Skin epidermis (tissue), 12 donors: ENCODE results near the gene SRSF5.
"Not testable (repeated sequence)": the region's sequence is repeated elsewhere in the genome, so short reads cannot be mapped to it uniquely, and the experiment has no call there.

Source experiments
- H3K27ac ChIP-seq, 21 experiments: fragments of 200-600 bp; sonication (generic) in 11 of 21; one replicate each; pipeline ENCODE4 v1.5.0; 2020; ENCODE audit warnings: mild to moderate bottlenecking in 3 of 21, inconsistent platforms in 2 of 21, moderate library complexity in 2 of 21
- H3K4me3 ChIP-seq, 7 experiments: fragments of 200-600 bp; sonication (generic) in 2 of 7; one replicate each; pipeline ENCODE4 v1.5.0; 2020; ENCODE audit warnings: inconsistent platforms in 2 of 7, mild to moderate bottlenecking in 2 of 7, moderate library complexity in 1 of 7

The SRSF5 gene

GRCh38 chr14:69798339-69798735 lies 31.4 kb downstream of the SRSF5 start:
- Histone ChIP-seq H3K27ac (no peak overlapping the region), H3K4me3 (no peak overlapping the region)

DNA sequence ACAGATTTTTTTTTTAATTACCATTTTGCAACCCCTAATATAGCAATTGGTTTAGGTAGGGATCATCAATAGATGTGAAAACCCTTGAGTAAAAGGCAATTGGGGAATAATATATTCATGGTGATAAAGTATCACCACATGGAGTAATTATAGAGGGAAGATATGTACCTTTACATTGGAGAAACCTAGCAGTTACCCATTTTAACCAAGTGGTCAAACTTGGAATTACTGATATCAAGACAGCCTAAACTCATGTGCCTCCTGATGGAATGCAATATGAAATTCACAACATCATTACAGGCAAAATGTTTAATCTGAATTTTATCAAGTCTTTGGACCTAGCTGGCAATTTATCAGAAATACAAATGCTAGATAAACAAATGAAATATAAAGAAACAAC lies 36.8 kb downstream of the SRSF5 start:
- Histone ChIP-seq H3K4me3 (no peak overlapping the region), H3K27ac (no peak overlapping the region)

- Histone ChIP-seq H3K27ac (no peak overlapping the region), H3K4me3 (no peak overlapping the region)
These were observed 38.0 kb downstream of the SRSF5 start for GRCh38 chr14:69804902-69805301.

- H3K4me3 ChIP-seq = no peak overlapping the region
- no peak overlapping the region for H3K27ac ChIP-seq
These were observed 40.2 kb downstream of the SRSF5 start for GRCh38 chr14:69807192-69807591.

GRCh38 chr14:69808919-69809808 lies 42.2 kb downstream of the SRSF5 start:
- no peak overlapping the region for H3K4me3 ChIP-seq

GRCh38 chr14:69811227-69811867 lies 44.4 kb downstream of the SRSF5 start:
- H3K27ac ChIP-seq = no peak overlapping the region
- H3K4me3 ChIP-seq = no peak overlapping the region

More at GRCh38 chr14:69808919-69809808, 42.2 kb downstream of the SRSF5 start:
- H3K27ac ChIP-seq = no peak overlapping the region

DNA sequence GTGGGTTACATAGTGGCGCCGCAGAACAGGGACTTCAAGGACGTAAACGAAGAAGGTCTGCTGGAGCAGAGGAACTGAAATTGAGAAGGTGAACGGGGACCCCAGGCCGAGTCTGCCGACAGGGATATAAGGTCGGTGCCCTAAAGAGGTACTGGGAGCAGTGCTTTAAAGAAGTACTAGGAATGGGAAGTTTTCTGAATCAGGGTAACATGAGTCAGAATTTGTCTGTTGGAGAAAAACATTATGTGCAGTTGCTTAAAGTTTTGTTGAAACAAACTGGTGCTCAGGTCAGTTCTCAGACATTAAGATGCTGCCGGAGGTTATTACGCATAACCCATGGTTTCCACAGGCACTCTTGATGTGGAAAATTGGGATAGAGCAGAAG lies 44.9 kb downstream of the SRSF5 start:
- Histone ChIP-seq H3K4me3 (no peak overlapping the region), H3K27ac (no peak overlapping the region)

- Histone ChIP-seq H3K27ac (no peak overlapping the region), H3K4me3 (no peak overlapping the region)
These were observed 45.8 kb downstream of the SRSF5 start for GRCh38 chr14:69812711-69813110.

DNA sequence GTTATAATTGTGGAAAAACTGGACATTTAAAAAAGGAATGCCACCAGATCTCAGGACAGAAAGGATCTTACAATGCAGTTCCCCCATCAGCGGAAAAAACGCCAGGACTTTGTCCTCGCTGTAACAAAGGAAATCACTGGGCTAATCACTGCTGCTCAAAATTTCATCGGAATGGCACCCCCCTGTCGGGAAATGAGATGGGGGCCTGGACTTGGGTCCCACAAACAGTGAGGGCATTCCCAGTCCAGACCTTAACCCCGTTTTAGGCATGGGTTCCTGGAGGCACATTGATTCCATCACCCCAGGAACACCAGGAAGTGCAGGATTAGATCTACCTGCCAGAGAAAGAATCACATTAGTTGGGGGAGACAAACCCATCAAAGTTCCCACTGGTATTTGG lies 46.4 kb downstream of the SRSF5 start:
- not testable (repeated sequence) for H3K27ac ChIP-seq, H3K4me3 ChIP-seq

- Histone ChIP-seq H3K27ac (no peak overlapping the region), H3K4me3 (no peak overlapping the region)
These were observed 47.5 kb downstream of the SRSF5 start for GRCh38 chr14:69814397-69814796.

GRCh38 chr14:69815556-69815955 lies 48.6 kb downstream of the SRSF5 start:
- H3K4me3 ChIP-seq = no peak overlapping the region
- no peak overlapping the region for H3K27ac ChIP-seq

- H3K4me3 ChIP-seq = no peak overlapping the region
- no peak overlapping the region for H3K27ac ChIP-seq
These were observed 49.3 kb downstream of the SRSF5 start for GRCh38 chr14:69816216-69816615.

DNA sequence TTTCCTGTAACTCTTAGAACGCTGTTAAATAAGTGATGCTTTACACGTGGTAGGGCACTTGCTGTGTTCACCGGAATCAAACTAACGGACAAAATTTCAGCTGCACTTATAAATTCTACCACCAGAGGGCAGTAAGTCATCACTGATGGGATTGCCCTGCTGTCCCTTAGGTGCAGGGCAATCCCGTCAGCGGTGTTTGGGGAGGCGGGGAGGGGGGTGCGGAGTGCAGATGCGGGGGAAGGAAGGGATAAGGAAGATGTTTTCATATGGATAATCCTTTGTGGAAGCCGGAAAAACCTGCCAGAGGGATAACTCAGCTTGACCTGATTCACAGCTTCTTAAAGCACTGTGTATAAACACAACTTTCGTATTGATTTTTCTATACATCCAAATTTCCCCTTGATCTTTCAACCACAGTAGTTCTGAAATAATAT lies 51.8 kb downstream of the SRSF5 start:
- no peak overlapping the region for H3K27ac ChIP-seq
- H3K4me3 ChIP-seq = no peak overlapping the region

DNA sequence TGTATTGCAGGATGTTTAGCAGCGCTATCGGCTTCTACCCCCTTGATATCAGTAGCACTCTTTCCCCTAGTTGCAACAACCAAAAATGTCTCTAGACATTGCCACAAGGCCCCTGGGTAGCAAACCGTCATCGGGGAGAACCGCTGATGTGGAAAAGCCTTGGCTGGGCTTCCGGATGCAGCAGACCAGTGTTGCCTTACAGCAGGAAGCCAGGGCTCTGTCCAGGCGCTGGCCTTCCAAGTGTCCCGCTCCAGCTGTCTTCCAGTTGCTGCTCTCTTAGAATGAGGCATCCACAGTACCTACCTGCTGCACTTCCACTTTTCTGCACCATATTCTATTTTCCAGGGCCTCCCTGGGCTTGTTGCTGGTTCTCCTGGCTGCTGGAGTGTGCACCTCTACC lies 52.7 kb downstream of the SRSF5 start:
- Histone ChIP-seq H3K27ac (no peak overlapping the region), H3K4me3 (no peak overlapping the region)

GRCh38 chr14:69820991-69821390 lies 54.0 kb downstream of the SRSF5 start:
- Histone ChIP-seq H3K4me3 (no peak overlapping the region), H3K27ac (no peak overlapping the region)
